KOPT-K1 (cell line): ENCODE measurements around the gene COTL1.
"Not testable (repeated sequence)": the region's sequence is repeated elsewhere in the genome, so short reads cannot be mapped to it uniquely, and the experiment has no call there.

ENCODE experiments used
- H3K27ac ChIP-seq: fragments of 200-600 bp; sonication (generic); 2 replicates; pipeline ENCODE4 v1.5.1; 2016; ENCODE audit warnings: antibody characterized with exemption, mild to moderate bottlenecking, low read depth, low read length; ENCODE audit not compliant: poor library complexity, severe bottlenecking
- H3K36me3 ChIP-seq: fragments of 200-600 bp; sonication (generic); 2 replicates; pipeline ENCODE4 v1.5.1; 2017; ENCODE audit warnings: antibody characterized with exemption, mild to moderate bottlenecking, low read length, moderate library complexity; ENCODE audit not compliant: insufficient read depth
- H3K9me3 ChIP-seq: fragments of 200-600 bp; sonication (generic); 2 replicates; pipeline ENCODE4 v1.5.1; 2017; ENCODE audit warnings: antibody characterized with exemption, low read length, mild to moderate bottlenecking; ENCODE audit not compliant: insufficient read depth, poor library complexity, severe bottlenecking

Gene COTL1

DNA sequence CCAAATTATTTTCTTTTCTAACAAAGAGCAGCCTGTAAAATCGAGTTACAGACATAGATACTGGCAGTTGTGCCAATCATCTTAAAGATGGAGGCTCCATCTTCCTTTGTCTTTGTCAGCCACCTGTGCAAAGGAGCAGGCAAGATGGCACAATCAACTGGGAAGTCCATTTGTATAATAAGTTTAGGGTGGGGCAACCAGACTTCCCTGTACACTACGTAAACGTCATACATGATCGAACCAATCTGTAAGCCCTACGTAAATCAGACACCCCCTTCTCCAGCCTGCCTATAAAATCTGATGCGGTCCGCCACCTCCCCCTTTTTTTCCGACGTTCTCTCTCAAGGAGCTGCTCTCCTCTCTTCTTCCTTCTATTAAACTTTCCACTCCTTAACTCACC lies 82.0 kb downstream of the COTL1 start:
- no peak overlapping the region for H3K27ac ChIP-seq
- no peaks in the 10 kb centered on the region for H3K9me3 ChIP-seq
- no peaks in the 10 kb centered on the region for H3K36me3 ChIP-seq

DNA sequence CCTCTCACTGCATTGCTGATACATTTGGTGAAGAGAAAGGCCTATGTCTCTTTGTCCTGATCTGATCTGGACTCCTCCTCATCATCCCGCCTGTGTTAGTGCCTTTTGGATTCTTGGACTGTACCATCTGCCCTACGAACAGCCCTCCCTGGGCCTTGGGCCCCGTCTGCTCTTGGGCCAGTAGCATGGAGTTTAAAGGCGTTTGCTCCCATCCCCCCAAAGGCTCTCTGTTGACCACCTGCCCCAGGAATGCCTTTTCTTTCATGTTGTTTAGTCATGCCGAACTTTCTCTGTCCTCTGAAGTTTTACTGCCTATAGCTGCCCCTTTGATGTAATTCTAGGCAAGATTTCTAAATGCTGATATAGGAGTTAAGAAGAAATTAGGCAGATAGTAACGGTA lies 82.5 kb downstream of the COTL1 start:
- Histone ChIP-seq H3K27ac (no peak overlapping the region), H3K9me3 (no peaks in the 10 kb centered on the region), H3K36me3 (no peaks in the 10 kb centered on the region)

DNA sequence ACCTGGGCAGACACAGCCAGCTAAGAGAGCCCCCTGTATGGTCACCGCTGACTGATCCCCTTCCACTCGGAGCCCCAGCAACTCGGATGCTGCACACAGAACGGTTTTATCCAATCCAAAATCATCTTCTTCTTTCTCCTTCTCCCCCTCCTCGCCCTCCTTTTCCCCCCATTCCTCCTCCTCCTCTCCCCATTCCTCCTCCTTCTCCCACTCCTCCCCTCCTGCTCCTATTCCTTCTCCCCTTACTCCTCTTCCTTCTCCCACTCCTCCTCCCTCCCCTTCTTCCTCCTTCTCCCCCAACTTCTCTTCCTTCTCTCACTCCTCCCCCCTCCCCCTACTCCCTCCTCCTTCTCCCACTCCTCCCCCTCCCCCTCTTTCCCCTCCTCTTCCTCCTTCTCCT lies 83.1 kb downstream of the COTL1 start:
- Histone ChIP-seq H3K36me3 (no peaks in the 10 kb centered on the region), H3K27ac (no peak overlapping the region), H3K9me3 (peaks cover 4% of the 10 kb centered on the region)

DNA sequence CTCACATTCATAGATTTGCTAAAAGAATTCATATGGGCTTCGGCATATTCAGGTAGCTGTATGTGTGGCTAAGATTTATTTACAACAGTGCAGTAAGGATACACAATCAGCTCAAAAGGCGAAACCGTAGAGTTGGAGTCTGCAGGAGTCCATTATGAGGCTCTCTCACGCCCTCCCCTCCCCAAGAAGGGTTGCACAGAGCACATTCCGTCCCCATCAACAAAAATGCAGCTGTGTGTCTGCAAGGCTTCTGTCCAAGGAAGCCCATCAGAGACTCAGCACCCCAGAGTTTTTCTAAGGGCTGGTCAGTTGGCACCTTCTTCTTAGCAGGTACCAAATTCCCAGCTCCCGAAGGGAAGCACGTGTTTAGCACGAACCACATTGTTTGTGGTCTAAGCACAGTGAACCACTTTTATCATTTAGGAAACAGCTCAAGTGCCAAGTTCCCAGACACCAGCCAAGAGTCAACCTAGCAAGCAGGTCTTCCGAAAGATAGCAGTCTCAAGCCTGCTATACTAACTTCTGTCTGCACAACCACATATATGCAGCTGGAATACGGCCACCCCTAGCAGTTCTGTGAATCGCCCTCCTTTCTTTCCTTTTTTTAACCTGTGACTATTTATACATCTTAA lies 84.9 kb downstream of the COTL1 start:
- Histone ChIP-seq H3K9me3 (peaks cover 8% of the 10 kb centered on the region), H3K36me3 (no peaks in the 10 kb centered on the region), H3K27ac (no peak overlapping the region)

DNA sequence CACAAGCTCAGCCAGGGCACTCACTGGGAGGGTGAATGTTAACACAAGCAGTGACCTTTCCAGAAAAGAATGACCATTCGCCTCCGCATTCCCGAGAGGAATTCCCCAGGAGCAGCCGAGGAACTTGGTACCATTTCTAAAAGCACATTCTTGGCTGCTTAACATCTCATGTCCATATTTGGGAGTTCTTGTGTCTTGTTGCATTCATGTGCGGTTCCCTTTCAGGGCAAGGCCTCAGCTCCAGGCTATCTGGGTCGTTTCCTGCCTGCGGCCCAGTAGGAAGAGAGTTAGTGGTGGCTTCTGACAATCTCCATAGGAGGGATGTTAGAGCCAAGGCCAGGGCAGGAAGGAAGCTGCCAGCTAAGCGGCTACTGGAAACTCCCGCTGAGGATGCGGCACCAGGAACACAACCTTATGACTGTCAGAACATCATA lies 85.6 kb downstream of the COTL1 start:
- Histone ChIP-seq H3K36me3 (no peaks in the 10 kb centered on the region), H3K9me3 (peaks cover 8% of the 10 kb centered on the region), H3K27ac (no peak overlapping the region)

DNA sequence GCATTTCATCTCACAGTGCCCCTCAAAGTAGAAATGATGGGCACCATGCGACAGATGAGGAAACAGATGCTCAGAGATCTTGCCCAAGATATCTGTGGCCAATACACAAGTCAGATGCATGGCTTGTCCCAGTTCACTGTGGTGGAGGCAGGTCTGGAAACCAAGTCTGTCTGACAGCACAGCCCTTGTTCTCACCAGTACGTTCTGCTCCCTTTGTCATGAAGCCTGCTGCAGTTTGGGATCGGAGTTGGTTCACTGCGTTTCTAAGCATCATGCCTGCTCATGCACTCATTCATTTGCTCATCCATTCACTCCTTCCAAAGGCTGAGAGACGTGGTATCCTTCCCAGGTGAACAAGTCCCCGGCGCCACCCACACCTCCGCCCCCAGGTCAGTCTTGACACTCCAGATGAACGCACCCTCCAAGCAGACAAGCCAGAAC lies 86.2 kb downstream of the COTL1 start:
- H3K36me3 ChIP-seq, result no peaks in the 10 kb centered on the region
- no peak overlapping the region for H3K27ac ChIP-seq
- peaks cover 8% of the 10 kb centered on the region for H3K9me3 ChIP-seq

DNA sequence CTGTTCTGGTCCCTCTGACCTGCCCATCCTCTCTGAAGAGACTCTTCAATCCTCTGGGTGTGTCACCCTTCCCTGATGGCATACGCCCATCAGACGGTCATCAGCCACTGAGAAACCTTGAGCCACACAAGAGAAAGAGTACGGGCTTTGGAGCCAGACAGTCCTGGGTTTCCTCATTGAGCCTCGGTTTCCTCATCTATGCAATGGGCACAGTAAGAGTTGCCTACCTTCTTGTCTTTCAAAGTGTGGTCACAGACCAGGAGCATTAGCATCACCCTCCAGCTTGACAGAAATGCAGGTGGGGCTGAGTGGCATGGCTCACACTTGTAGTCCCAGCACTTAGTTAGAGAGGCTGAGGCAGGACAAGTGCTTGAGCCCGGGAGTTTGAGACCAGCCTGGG lies 87.3 kb downstream of the COTL1 start:
- no peak overlapping the region for H3K27ac ChIP-seq
- no peaks in the 10 kb centered on the region for H3K36me3 ChIP-seq
- peaks cover 8% of the 10 kb centered on the region for H3K9me3 ChIP-seq

DNA sequence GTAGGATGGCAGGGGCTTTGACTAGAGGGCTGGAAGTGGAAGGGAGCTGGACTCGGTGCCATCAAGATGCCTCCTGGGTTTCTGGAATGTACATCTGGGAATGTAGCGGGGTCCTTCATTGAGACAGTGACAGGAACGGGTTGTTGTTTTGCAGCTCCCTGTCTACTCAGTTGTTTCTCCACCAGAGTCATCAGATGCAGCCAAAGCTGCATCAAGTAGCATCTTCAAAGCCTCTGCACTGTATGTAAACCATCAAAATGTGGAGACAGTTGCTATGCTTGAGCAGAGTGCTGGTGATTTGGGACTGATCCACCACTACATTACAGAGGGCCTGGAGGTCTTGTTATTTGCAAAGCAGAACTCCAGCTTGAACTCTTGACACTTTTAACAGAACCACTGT lies 88.3 kb downstream of the COTL1 start:
- no peaks in the 10 kb centered on the region for H3K36me3 ChIP-seq
- peaks cover 8% of the 10 kb centered on the region for H3K9me3 ChIP-seq
- no peak overlapping the region for H3K27ac ChIP-seq

DNA sequence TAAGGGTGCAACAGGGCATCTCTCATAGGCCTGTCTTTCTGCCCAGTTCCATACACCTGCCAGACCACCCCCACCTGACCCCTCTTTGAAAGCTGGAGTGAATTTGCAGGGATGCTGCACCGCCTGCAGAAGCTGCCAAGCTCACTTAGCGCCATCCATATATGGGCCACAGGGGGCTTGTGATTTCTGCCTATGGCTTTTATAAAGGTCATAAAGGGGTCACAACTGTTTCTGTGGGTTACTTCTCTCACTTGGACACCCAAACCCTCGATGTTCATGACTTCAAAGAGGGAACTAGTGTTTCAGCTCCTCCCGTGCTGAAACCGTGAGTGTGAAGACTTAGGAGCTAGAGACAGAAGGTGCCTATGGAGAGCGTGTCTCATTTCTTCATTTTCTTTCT lies 89.6 kb downstream of the COTL1 start:
- Histone ChIP-seq H3K36me3 (no peaks in the 10 kb centered on the region), H3K9me3 (peaks cover 8% of the 10 kb centered on the region), H3K27ac (no peak overlapping the region)

DNA sequence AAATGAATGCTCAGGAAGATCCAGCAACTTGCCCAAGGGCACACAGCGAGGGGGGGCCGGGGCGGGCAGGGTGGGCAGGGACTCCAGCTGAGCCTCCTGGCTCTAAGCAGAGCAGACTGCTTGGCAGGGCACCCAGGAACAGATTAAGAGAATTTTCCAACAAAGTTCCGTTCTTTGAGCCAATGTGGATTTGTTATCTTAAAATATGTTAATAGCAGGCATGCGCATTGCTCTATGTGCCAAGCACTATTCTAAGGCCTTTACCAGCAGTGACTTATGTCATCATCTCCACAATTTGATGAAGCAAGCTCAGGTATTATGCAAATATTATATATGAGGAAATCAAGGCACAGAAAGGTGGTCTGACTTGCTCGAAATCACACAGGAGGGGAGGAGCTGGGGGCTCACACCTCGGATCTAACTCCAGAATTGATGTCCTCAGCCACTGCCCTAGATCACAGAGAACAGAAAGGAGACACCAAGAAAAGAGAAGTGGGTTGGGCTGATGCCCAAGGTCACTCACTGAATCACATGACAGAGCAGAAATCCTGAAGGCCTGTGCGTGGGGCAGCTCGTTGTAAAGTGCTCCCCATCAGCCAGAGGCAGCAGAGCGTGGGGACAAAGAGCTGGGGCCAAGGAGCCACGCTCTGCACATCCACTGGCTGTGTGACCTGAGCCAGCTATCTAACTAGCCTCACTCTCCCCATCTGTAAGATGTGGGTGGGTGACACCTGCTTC lies 90.2 kb downstream of the COTL1 start:
- Histone ChIP-seq H3K27ac (no peak overlapping the region), H3K9me3 (peaks cover 8% of the 10 kb centered on the region), H3K36me3 (no peaks in the 10 kb centered on the region)

DNA sequence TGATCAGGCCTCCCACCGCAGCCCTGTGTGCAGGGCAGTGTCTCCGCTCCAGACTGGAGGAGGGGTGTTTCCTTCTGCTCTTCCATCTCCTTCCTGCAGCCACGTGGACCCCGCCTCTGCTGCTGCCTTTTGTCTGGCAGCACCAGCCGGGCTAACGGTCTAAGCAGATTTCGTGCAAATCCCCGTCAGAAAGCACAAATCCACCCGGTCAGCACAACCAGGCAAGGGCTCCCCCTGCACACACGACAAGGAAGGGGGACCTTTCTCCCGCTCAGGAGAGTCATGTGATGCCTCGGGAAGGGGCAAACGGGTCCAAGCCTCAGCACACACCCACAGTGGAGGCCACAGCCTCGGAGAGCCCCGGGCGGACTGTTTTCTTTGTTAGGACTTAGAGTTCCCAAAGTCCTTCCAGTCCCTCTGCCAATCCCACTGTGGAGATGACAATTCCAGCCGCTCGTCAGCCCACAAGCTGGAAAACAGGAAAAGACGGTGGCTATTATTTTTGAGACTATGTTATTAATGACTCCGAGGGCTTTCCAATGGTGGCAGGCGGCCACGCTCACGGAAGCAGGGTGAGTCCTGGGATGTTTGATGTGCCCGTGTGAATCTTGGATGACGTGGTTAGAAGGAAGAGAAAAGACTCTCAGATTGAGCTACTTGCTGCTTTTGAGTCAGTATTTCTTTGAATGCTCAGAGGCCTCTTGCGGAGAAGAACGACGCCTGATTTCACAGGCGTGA lies 90.9 kb downstream of the COTL1 start:
- H3K27ac ChIP-seq, result no peak overlapping the region

DNA sequence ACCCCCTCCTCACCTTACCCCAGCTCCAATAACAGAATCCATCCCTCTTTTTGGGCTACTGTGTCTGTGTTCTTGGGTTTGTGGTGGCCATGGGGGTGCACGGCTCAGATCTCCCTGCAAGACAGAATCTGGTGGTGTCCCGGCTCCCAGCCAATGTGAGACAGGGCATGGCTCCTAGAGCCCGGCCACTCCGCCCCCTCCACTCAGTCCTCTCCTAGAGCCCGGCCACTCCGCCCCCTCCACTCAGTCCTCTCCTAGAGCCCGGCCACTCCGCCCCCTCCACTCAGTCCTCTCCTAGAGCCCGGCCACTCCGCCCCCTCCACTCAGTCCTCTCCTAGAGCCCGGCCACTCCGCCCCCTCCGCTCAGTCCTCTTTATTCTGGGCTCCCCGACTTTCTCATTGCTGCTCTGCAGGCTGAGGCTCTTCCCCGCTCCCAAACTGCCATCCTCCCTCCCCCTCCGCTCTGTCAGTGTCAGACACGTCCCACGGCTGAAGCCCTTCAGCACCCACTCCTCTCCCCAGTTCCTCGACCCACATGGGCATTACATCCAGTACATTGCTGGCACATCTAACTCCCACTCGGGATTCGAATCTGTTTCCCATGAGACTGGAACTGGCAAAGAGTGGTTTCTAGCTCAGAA lies 92.8 kb downstream of the COTL1 start:
- H3K9me3 ChIP-seq, H3K27ac ChIP-seq, H3K36me3 ChIP-seq: not testable (repeated sequence)

More for the DNA sequence above, 90.9 kb downstream of the COTL1 start:
- H3K36me3 ChIP-seq, result no peaks in the 10 kb centered on the region
- peaks cover 8% of the 10 kb centered on the region for H3K9me3 ChIP-seq

DNA sequence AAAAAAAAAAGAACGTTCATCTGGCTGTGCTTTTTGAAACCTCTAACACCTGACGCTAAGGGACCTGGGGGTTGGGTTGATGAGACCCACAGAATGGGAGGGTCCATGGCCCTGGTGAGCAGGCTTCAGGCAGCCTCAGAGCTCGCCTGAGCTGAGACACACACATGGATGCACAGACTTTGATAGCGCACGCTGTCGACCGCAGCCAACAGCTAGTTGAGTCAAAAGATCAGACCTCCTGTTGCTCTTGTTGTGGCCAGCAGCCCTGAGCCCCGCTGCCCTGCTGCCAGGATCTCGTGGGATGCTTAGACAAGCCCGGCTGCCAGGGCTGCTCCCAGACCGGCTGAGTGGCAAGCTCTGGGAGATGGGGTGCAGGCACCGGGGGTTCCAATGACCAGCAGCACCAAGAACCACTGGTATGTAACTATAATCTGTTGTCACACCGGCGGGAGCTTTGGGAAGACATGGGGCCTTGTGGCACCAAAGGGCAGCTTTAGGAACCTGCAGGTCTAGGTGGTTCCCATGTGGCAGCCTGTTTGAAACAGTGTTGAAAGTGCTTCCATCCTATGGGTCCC lies 93.4 kb downstream of the COTL1 start:
- Histone ChIP-seq H3K27ac (no peak overlapping the region), H3K36me3 (no peaks in the 10 kb centered on the region), H3K9me3 (peaks cover under 1% of the 10 kb centered on the region)

DNA sequence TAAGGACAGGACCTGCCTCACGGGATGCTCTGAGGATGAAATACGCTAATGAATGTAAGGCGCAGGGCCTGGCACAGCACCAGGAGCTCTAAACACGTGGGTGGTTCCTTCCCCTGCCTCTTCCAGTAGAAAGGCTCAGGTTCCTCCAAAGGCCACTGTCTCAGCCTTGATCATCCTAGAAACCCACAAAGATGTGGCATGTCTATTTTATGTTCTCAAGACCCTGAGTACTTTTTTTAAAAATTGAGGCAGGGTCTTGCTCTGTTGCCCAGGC lies 96.4 kb downstream of the COTL1 start:
- H3K36me3 ChIP-seq, result no peaks in the 10 kb centered on the region
- no peak overlapping the region for H3K27ac ChIP-seq
- no peaks in the 10 kb centered on the region for H3K9me3 ChIP-seq
